ENCODE data around the gene BTBD16.
A peak's percentile ranks its signal among the peaks of the same experiment; 100 is the strongest.

BTBD16 gene

GRCh38 chr10:122303271-122304053, 32.4 kb downstream of the BTBD16 start:
- DNase-seq (ENCODE audit: low read depth) = no peak
- H3K4me3 ChIP-seq (ENCODE audit: low read length) = no peak overlapping the region
- TF ChIP-seq CTCF (IDR thresholded peaks at IDR 0.05; ENCODE audit: insufficient read depth, low read depth, low read length, missing control alignments) = no peak

- no peak for TF ChIP-seq CTCF (IDR thresholded peaks at IDR 0.05; ENCODE audit: insufficient read depth, low read depth, low read length, missing control alignments)
- H3K4me3 ChIP-seq (ENCODE audit: low read length) = no peak overlapping the region
- no peak for DNase-seq (ENCODE audit: low read depth)
These were observed 33.0 kb downstream of the BTBD16 start for GRCh38 chr10:122304054-122304579.

DNA sequence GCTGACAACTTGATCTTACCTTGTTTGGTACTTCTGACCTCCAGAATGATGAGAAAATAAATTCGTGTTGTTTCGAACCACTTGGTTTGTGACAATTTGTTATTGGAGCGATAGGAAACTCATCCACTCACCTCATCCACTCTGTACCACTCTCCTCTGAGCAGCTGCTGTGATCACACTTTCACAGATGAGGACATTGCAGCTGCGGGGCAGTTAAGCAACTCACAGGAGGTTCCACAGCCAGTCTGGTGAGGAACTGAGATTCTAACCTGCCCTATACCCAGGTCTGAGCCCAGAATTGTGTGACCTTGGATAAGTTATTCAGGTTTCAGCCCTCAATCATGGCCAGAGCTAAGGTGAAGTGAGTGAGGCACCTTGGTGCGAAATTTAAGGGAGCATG, 35.2 kb downstream of the BTBD16 start:
- DNase-seq (ENCODE audit: low read depth) = no peak
- TF ChIP-seq CTCF (IDR thresholded peaks at IDR 0.05; ENCODE audit: insufficient read depth, low read depth, low read length, missing control alignments) = no peak

GRCh38 chr10:122306744-122307143, 35.6 kb downstream of the BTBD16 start:
- no peak overlapping the region for H3K4me3 ChIP-seq (ENCODE audit: low read length)
- DNase-seq (ENCODE audit: low read depth) = no peak
- TF ChIP-seq CTCF (IDR thresholded peaks at IDR 0.05; ENCODE audit: insufficient read depth, low read depth, low read length, missing control alignments) = no peak

More for the DNA sequence above, 35.2 kb downstream of the BTBD16 start:
- H3K4me3 ChIP-seq (ENCODE audit: low read length) = no peak overlapping the region

DNA sequence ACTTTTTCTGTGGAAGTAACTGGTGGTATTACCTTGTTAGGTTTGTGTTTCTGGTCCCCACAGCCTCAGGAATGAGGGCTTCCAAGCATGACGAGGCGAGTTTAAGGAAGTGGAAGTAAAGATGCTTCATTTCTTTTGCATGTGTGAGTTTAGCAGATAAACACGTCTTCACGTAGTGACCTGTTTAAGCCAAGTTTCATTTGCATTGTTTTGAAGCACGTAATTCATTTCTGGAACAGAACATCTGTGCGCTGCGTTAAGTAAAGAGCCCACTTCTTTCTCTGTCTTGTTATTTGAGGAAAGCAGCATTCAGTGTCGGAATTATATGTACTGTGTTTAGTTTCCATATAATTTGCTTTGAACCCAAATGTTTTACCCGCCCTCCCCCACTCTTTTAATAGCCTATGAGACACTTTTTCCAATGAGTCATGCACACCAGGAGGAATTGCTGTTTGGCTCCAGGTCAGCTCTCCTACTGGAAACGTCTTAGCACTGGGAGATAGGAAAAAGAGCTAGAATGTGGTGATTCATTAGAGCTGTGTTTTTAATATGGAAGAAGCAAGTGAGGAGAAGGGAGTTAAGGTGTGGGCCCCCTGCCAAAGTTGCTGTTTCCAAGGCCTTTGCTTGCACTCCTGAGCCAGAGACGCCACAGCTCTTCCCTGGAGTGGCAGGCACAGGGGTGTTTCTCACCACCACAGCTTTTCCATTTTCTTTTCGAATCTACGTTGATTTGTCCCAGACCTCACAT, 36.7 kb downstream of the BTBD16 start:
- DNase-seq (ENCODE audit: low read depth) = peak; percentile 95

More for the DNA sequence above, 36.7 kb downstream of the BTBD16 start:
- no peak for TF ChIP-seq CTCF (IDR thresholded peaks at IDR 0.05; ENCODE audit: insufficient read depth, low read depth, low read length, missing control alignments)
- H3K4me3 ChIP-seq (ENCODE audit: low read length) = peak overlapping the region; percentile 27
